Nephron progenitor cell (in vitro differentiated cells): ENCODE data around the gene BEAN1.

Experiments used
- DNase-seq: peaks from one replicate; pipeline ENCODE4 v3.0.0; 2021
- H3K27ac Mint-ChIP-seq: 2 replicates; pipeline ENCODE4 v1.8.0; 2021; ENCODE audit warnings: mild to moderate bottlenecking, moderate library complexity, mixed read lengths
- H3K27me3 Mint-ChIP-seq: 2 replicates; pipeline ENCODE4 v1.8.0; 2021; ENCODE audit warnings: mild to moderate bottlenecking, low read depth, mixed read lengths; ENCODE audit not compliant: poor library complexity
- H3K36me3 Mint-ChIP-seq: 2 replicates; pipeline ENCODE4 v1.8.0; 2021; ENCODE audit warnings: low read depth, mixed read lengths
- H3K4me1 Mint-ChIP-seq: 2 replicates; pipeline ENCODE4 v1.8.0; 2021; ENCODE audit warnings: mixed read lengths
- H3K4me3 Mint-ChIP-seq: 2 replicates; pipeline ENCODE4 v1.8.0; 2021; ENCODE audit warnings: mild to moderate bottlenecking, moderate library complexity, mixed read lengths
- H3K9me3 Mint-ChIP-seq: 2 replicates; pipeline ENCODE4 v1.8.0; 2021; ENCODE audit warnings: mild to moderate bottlenecking, moderate library complexity, mixed read lengths
- CTCF ChIP-seq: fragments of 200-600 bp; sonication (generic); IDR thresholded peaks from 2 replicates; pipeline ENCODE4 v1.5.0; 2021; ENCODE audit warnings: antibody characterized with exemption

Gene BEAN1

DNA sequence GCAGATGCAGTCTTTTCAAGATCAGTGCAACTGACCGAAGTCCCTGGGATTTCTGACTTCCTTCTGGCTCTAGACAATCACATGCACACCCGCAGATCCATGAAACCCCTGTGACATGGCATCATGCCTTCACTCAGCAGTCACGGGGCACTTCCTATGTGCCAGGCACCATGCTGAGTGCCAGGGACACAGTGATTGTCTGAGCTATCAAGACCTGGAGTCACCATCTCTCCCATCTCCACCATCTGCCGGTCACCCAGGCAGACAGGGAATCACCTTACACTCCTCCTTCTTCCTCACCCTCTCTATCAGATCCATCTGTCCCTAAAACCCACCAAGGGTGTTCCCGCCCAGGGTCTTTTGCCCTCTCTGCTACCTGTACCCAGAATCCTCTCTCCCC lies 5.3 kb downstream of the BEAN1 start:
- H3K27me3 Mint-ChIP-seq, result peaks cover 62% of the 10 kb centered on the region
- no peak for TF ChIP-seq CTCF

DNA sequence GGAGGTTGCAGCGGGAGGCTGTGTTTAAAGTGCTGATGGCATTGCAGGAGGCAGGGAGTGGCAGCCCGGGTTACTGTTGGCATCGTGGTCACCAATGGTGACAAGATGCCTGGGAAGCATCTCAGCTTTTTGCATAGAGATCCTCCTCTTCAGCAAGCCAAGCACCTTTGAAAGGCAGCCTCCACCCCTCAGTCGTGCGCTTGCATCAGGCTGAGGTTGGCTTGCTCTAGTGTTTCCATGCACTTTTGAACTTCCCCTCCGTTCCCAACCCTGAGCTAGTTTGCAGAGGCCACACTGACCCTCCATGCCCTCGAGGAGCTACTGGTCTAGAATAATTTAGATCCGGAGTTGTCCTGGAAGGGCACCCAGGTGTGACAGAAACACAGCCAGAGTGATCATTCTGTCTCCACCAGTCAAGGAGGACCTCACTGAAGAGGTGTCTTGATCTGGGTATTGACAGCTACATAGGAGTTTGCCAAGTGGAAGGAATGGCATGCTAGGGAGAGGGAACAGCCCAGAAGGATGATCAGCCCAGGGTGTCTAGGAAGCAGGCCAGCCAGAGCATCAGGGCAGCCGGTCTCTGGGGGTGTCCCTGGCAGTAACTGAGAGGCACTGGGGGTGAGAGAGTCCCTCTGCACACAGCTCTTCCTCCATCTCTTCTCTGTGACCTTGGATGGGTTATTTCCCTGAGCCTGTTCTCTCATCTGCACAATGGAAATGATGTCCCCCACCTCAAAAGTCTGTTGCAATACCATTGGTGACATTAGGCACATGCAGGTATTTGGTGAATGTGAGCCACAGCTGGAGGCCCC lies 7.7 kb downstream of the BEAN1 start:
- Mint-ChIP-seq H3K36me3 (no peaks in the 10 kb centered on the region), H3K27me3 (peaks cover 54% of the 10 kb centered on the region)
- no peak for DNase-seq

More for the DNA sequence above, 5.3 kb downstream of the BEAN1 start:
- Mint-ChIP-seq H3K4me3 (no peak overlapping the region), H3K4me1 (peaks cover 37% of the 10 kb centered on the region), H3K27ac (no peak overlapping the region), H3K9me3 (no peaks in the 10 kb centered on the region), H3K36me3 (no peaks in the 10 kb centered on the region)
- no peak for DNase-seq

GRCh38 chr16:66435896-66436295 lies 8.8 kb downstream of the BEAN1 start:
- no peak for TF ChIP-seq CTCF
- Mint-ChIP-seq H3K4me1 (peaks cover 31% of the 10 kb centered on the region), H3K36me3 (no peaks in the 10 kb centered on the region), H3K4me3 (no peak overlapping the region), H3K9me3 (no peaks in the 10 kb centered on the region), H3K27ac (no peak overlapping the region), H3K27me3 (peaks cover 52% of the 10 kb centered on the region)
- DNase-seq, result no peak

More for the DNA sequence above, 7.7 kb downstream of the BEAN1 start:
- Mint-ChIP-seq H3K9me3 (no peaks in the 10 kb centered on the region), H3K27ac (no peak overlapping the region), H3K4me1 (peaks cover 31% of the 10 kb centered on the region), H3K4me3 (no peak overlapping the region)
- TF ChIP-seq CTCF, result no peak

DNA sequence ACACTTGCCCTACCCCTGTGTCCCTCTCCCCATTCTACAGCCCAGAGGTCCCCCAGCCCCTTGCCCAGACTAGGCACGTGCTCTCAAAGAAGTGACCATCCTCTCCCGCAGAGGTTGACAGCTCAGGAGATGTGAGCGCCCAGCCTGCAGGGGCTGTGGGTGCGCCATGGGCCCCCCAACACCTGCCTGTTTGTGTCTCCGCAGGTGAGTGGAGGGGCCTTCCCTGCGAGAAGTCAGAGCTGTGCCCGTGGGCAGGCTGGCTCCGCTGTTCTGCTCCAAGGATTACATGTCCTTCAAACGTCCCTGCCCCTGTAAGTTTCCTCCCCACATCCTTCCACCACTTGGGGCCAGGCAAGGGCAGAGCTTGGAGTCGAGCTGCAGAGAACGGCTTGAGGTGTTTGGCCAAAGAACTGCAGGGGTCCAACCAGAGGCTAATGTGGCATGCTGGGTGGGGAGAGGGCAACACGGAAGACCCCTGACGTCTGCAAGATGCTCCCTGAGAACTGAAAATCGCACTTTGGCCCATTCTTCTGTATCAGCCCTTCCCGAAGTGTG lies 10.4 kb downstream of the BEAN1 start:
- Mint-ChIP-seq H3K9me3 (no peaks in the 10 kb centered on the region), H3K4me3 (no peak overlapping the region), H3K4me1 (peaks cover 25% of the 10 kb centered on the region), H3K36me3 (no peaks in the 10 kb centered on the region), H3K27ac (no peak overlapping the region), H3K27me3 (peaks cover 47% of the 10 kb centered on the region)
- no peak for TF ChIP-seq CTCF
- no peak for DNase-seq

GRCh38 chr16:66438536-66438935 lies 11.4 kb downstream of the BEAN1 start:
- DNase-seq, result no peak
- Mint-ChIP-seq H3K4me1 (peaks cover 16% of the 10 kb centered on the region), H3K27me3 (peaks cover 52% of the 10 kb centered on the region), H3K27ac (no peak overlapping the region), H3K9me3 (no peaks in the 10 kb centered on the region), H3K36me3 (no peaks in the 10 kb centered on the region), H3K4me3 (no peak overlapping the region)
- no peak for TF ChIP-seq CTCF
